Measurements from ENCODE around the gene LRRC56. TPM values are rescaled to one million over a fixed set of nuclear protein-coding genes. Genes with fewer than 3 reads are reported as not detected.

The LRRC56 gene
- total RNA-seq, 1 experiment from 2014 or later: 3.4 TPM

DNA sequence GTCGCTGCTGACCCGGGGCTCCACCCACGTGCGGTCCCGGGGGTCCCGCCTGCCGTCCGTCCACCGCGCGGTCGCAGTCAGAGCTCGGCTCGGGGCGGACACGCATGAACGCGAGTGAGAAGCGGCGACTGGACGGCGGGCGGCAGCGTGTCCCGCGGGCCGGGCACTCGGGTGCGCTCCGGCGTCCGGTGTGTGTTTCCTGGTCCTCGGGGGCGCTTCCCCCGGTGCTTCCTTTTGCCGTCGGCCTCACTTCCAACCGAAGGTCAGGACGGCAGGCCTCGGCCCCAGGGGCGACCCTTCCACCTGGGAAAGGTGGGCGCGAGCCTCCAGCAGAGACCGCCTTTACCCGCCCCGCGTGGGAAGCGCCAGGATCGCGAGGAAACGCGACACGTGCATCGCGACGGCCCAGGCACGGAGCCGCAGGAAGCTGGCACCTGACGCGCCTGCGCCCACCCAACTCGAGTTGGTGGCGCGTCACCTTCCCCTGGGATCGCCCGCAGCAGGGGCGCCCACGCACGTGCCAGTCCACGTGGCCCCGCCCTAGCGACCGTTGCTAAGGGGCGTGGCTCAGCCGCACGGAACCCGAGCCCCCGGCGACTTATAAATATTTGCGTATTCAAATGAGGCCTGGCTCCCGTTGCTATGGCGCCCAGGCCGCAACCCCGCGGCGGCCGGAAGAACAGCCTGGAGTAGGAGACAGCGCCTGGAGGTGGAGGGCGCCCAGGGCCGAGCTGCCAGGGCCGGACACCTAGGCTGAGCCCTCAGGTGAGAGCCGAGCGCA is at the start of gene LRRC56 (continued):
- TF ChIP-seq, protein P1, sequence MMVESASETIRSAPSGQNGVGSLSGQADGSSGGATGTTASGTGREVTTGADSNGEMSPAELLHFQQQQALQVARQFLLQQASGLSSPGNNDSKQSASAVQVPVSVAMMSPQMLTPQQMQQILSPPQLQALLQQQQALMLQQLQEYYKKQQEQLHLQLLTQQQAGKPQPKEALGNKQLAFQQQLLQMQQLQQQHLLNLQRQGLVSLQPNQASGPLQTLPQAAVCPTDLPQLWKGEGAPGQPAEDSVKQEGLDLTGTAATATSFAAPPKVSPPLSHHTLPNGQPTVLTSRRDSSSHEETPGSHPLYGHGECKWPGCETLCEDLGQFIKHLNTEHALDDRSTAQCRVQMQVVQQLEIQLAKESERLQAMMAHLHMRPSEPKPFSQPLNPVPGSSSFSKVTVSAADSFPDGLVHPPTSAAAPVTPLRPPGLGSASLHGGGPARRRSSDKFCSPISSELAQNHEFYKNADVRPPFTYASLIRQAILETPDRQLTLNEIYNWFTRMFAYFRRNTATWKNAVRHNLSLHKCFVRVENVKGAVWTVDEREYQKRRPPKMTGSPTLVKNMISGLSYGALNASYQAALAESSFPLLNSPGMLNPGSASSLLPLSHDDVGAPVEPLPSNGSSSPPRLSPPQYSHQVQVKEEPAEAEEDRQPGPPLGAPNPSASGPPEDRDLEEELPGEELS (CRISPR knock-in tag; IDR thresholded peaks at IDR 0.05): peak; percentile 11; the same call in 1 of the 2 replicates
- TF ChIP-seq, protein P2, sequence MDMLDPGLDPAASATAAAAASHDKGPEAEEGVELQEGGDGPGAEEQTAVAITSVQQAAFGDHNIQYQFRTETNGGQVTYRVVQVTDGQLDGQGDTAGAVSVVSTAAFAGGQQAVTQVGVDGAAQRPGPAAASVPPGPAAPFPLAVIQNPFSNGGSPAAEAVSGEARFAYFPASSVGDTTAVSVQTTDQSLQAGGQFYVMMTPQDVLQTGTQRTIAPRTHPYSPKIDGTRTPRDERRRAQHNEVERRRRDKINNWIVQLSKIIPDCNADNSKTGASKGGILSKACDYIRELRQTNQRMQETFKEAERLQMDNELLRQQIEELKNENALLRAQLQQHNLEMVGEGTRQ (CRISPR knock-in tag; IDR thresholded peaks at IDR 0.05): peak; percentile 89
- TF ChIP-seq ZNF138 (CRISPR knock-in tag; conservative IDR thresholded peaks at IDR 0.05) (0 out of 2 replicates have a peak, but pooled peaks have one; percentile 66), ESRRA (CRISPR knock-in tag; IDR thresholded peaks at IDR 0.05; ENCODE audit: borderline replicate concordance) (0 out of 2 replicates have a peak, but pooled peaks have one; percentile 18), TCF7 (CRISPR knock-in tag; IDR thresholded peaks at IDR 0.05; ENCODE audit: low read depth) (peak; percentile 62; the same call in 1 of the 2 replicates), ZBTB21 (CRISPR knock-in tag; IDR thresholded peaks at IDR 0.05; ENCODE audit: borderline replicate concordance) (peak; percentile 60; the same call in 1 of the 2 replicates), ZNF232 (CRISPR knock-in tag; IDR thresholded peaks at IDR 0.05) (0 out of 2 replicates have a peak, but pooled peaks have one; percentile 39), MYBL2 (CRISPR knock-in tag; IDR thresholded peaks at IDR 0.05) (peak; percentile 80), FOXK1 (CRISPR knock-in tag; IDR thresholded peaks at IDR 0.05) (peak; percentile 65), SP1 (CRISPR knock-in tag; conservative IDR thresholded peaks at IDR 0.05) (peak; percentile 25; the same call in 1 of the 2 replicates)
- TF ChIP-seq, protein P3, sequence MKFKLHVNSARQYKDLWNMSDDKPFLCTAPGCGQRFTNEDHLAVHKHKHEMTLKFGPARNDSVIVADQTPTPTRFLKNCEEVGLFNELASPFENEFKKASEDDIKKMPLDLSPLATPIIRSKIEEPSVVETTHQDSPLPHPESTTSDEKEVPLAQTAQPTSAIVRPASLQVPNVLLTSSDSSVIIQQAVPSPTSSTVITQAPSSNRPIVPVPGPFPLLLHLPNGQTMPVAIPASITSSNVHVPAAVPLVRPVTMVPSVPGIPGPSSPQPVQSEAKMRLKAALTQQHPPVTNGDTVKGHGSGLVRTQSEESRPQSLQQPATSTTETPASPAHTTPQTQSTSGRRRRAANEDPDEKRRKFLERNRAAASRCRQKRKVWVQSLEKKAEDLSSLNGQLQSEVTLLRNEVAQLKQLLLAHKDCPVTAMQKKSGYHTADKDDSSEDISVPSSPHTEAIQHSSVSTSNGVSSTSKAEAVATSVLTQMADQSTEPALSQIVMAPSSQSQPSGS (CRISPR knock-in tag; IDR thresholded peaks at IDR 0.05; ENCODE audit: borderline replicate concordance, low read depth): no peak
- TF ChIP-seq, protein P4, sequence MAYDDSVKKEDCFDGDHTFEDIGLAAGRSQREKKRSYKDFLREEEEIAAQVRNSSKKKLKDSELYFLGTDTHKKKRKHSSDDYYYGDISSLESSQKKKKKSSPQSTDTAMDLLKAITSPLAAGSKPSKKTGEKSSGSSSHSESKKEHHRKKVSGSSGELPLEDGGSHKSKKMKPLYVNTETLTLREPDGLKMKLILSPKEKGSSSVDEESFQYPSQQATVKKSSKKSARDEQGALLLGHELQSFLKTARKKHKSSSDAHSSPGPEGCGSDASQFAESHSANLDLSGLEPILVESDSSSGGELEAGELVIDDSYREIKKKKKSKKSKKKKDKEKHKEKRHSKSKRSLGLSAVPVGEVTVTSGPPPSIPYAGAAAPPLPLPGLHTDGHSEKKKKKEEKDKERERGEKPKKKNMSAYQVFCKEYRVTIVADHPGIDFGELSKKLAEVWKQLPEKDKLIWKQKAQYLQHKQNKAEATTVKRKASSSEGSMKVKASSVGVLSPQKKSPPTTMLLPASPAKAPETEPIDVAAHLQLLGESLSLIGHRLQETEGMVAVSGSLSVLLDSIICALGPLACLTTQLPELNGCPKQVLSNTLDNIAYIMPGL (CRISPR knock-in tag; IDR thresholded peaks at IDR 0.05): 0 out of 2 replicates have a peak, but pooled peaks have one; percentile 9
- TF ChIP-seq, protein P5, sequence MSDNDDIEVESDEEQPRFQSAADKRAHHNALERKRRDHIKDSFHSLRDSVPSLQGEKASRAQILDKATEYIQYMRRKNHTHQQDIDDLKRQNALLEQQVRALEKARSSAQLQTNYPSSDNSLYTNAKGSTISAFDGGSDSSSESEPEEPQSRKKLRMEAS (CRISPR knock-in tag; IDR thresholded peaks at IDR 0.05): peak; percentile 94

DNA sequence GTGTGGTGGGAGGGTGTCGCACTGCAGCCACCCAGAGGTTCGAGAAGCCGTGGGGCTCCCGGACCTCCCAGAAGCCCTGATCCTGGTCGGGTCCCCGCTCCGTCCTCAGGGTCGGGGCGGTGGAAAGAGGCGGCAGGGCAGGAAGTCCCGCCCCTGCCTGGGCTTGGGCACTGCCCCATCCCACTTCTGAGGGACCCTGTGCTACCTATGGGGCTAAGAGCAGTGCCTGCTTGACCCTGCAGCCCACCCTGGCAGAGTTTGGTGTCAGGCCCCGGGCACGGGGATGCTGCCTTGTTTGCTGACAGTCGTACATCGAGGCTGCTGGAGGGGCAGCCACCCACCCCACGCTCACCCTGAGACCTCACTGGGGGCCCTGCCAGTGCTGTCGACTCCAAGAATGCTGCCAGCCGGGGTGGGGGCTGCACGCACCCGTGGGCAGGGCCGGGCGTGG is 49.7 kb upstream of the LRRC56 start:
- H3K9me3 Mint-ChIP-seq: peaks cover 4% of the 10 kb centered on the region
- H3K4me1 Mint-ChIP-seq: no peaks in the 10 kb centered on the region
- no peak overlapping the region for H3K27ac Mint-ChIP-seq
- POLR2A ChIA-PET: no interaction called here
- H3K4me3 Mint-ChIP-seq: no peak overlapping the region
- peaks cover 19% of the 10 kb centered on the region for H3K36me3 Mint-ChIP-seq
- CTCF ChIA-PET: no interaction called here
- DNase-seq (ENCODE audit: low spot score) (no peak), ATAC-seq (no peak)
- H3K27me3 Mint-ChIP-seq (ENCODE audit: low read depth): no peaks in the 10 kb centered on the region
- no peak for TF ChIP-seq NR3C1 (CRISPR knock-in tag; conservative IDR thresholded peaks at IDR 0.05; ENCODE audit: low read depth)
- no peak for TF ChIP-seq ESRRA (CRISPR knock-in tag; IDR thresholded peaks at IDR 0.05; ENCODE audit: borderline replicate concordance)
- TF ChIP-seq, protein P6, sequence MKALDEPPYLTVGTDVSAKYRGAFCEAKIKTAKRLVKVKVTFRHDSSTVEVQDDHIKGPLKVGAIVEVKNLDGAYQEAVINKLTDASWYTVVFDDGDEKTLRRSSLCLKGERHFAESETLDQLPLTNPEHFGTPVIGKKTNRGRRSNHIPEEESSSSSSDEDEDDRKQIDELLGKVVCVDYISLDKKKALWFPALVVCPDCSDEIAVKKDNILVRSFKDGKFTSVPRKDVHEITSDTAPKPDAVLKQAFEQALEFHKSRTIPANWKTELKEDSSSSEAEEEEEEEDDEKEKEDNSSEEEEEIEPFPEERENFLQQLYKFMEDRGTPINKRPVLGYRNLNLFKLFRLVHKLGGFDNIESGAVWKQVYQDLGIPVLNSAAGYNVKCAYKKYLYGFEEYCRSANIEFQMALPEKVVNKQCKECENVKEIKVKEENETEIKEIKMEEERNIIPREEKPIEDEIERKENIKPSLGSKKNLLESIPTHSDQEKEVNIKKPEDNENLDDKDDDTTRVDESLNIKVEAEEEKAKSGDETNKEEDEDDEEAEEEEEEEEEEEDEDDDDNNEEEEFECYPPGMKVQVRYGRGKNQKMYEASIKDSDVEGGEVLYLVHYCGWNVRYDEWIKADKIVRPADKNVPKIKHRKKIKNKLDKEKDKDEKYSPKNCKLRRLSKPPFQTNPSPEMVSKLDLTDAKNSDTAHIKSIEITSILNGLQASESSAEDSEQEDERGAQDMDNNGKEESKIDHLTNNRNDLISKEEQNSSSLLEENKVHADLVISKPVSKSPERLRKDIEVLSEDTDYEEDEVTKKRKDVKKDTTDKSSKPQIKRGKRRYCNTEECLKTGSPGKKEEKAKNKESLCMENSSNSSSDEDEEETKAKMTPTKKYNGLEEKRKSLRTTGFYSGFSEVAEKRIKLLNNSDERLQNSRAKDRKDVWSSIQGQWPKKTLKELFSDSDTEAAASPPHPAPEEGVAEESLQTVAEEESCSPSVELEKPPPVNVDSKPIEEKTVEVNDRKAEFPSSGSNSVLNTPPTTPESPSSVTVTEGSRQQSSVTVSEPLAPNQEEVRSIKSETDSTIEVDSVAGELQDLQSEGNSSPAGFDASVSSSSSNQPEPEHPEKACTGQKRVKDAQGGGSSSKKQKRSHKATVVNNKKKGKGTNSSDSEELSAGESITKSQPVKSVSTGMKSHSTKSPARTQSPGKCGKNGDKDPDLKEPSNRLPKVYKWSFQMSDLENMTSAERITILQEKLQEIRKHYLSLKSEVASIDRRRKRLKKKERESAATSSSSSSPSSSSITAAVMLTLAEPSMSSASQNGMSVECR (CRISPR knock-in tag; IDR thresholded peaks at IDR 0.05; ENCODE audit: borderline replicate concordance): no peak
- TF ChIP-seq, protein P7, sequence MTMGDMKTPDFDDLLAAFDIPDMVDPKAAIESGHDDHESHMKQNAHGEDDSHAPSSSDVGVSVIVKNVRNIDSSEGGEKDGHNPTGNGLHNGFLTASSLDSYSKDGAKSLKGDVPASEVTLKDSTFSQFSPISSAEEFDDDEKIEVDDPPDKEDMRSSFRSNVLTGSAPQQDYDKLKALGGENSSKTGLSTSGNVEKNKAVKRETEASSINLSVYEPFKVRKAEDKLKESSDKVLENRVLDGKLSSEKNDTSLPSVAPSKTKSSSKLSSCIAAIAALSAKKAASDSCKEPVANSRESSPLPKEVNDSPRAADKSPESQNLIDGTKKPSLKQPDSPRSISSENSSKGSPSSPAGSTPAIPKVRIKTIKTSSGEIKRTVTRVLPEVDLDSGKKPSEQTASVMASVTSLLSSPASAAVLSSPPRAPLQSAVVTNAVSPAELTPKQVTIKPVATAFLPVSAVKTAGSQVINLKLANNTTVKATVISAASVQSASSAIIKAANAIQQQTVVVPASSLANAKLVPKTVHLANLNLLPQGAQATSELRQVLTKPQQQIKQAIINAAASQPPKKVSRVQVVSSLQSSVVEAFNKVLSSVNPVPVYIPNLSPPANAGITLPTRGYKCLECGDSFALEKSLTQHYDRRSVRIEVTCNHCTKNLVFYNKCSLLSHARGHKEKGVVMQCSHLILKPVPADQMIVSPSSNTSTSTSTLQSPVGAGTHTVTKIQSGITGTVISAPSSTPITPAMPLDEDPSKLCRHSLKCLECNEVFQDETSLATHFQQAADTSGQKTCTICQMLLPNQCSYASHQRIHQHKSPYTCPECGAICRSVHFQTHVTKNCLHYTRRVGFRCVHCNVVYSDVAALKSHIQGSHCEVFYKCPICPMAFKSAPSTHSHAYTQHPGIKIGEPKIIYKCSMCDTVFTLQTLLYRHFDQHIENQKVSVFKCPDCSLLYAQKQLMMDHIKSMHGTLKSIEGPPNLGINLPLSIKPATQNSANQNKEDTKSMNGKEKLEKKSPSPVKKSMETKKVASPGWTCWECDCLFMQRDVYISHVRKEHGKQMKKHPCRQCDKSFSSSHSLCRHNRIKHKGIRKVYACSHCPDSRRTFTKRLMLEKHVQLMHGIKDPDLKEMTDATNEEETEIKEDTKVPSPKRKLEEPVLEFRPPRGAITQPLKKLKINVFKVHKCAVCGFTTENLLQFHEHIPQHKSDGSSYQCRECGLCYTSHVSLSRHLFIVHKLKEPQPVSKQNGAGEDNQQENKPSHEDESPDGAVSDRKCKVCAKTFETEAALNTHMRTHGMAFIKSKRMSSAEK (CRISPR knock-in tag; IDR thresholded peaks at IDR 0.05; ENCODE audit: borderline replicate concordance): no peak
- no peak for TF ChIP-seq MXD4 (CRISPR knock-in tag; IDR thresholded peaks at IDR 0.05; ENCODE audit: borderline replicate concordance)
